ENCODE results near the gene FBXO5. TPM values are rescaled to one million over a fixed set of nuclear protein-coding genes. Genes with fewer than 3 reads are reported as not detected.
"Not testable (repeated sequence)": the region's sequence is repeated elsewhere in the genome, so short reads cannot be mapped to it uniquely, and the experiment has no call there.

The FBXO5 gene
- total RNA-seq, 1 donor from 2014 or later = 10.2 TPM

DNA sequence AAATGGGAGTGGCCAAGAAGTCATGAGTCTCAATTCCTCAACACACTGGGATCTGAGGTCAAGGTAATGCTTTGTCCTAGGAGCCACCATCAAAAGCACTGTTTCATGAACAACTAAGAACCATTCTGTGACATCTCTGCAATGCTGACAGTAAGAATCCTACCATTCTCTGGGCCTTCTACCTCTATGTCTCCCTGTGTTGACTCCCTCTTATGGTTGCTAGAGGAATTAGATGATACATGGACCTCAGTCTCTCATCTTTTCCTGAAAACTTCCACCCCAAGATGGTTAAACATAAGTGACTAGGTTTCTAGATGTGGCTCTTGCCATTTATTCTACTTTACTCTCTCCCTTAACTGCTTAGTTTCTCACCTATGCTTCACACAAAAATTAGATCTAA, 10.6 kb upstream of the FBXO5 start:
- no peak for DNase-seq (ENCODE audit: extremely low read depth, low read depth, low spot score)

DNA sequence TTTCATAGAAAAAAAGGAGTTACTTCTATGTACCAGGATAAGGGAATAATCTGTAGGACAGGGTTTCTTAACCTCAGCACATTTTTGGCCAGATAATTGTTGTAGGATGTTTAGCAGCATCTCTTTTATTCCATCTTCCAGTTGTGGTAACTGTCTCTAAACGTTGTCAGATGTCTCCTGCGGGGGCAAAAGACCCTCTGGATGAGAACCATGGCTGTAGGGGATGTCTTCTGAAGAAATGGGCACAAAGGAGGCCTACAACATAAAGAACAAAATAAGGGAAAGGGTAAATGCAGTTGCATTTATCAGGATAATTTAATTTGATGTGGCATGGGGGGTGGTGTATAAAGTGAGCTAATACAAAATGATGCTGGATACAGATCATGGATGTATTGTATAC, 4.1 kb upstream of the FBXO5 start:
- no peak for DNase-seq (ENCODE audit: extremely low read depth, low read depth, low spot score)

DNA sequence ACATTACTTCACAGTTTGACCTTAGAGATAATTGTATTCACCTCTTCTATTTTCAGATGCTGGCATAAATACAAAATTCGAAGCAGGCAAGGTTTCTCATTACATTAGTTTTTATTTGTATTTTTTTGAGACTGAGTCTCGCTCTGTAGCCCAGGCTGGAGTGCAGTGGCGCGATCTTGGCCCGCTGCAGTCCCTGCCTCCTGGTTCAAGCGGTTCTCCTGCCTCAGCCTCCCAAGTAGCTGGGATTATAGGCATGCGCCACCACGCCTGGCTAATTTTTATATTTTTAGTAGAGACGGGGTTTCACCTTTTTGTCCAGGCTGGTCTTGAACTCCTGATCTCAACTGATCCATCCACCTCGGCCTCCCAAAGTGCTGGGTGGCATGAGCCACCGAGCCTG, 2.5 kb upstream of the FBXO5 start:
- DNase-seq (ENCODE audit: extremely low read depth, low read depth, low spot score) = not testable (repeated sequence)

DNA sequence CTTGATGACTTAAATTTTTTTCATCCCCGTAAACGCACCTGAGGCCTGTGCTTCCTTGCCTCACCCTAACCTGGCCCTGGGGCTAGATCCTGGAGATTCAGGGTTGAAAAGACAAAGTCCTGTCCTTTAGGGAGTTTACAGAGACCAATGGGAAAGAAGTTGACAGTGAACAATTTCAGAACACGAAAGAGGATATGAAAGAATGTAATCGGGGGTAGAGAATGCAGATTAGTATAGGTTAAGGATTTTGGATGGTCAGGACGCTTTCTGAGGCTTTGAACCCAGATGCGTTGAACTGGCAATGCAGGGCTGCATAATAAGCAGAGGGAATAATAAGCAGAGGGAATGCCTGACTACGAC, 1.7 kb upstream of the FBXO5 start:
- DNase-seq (ENCODE audit: extremely low read depth, low read depth, low spot score) = no peak

DNA sequence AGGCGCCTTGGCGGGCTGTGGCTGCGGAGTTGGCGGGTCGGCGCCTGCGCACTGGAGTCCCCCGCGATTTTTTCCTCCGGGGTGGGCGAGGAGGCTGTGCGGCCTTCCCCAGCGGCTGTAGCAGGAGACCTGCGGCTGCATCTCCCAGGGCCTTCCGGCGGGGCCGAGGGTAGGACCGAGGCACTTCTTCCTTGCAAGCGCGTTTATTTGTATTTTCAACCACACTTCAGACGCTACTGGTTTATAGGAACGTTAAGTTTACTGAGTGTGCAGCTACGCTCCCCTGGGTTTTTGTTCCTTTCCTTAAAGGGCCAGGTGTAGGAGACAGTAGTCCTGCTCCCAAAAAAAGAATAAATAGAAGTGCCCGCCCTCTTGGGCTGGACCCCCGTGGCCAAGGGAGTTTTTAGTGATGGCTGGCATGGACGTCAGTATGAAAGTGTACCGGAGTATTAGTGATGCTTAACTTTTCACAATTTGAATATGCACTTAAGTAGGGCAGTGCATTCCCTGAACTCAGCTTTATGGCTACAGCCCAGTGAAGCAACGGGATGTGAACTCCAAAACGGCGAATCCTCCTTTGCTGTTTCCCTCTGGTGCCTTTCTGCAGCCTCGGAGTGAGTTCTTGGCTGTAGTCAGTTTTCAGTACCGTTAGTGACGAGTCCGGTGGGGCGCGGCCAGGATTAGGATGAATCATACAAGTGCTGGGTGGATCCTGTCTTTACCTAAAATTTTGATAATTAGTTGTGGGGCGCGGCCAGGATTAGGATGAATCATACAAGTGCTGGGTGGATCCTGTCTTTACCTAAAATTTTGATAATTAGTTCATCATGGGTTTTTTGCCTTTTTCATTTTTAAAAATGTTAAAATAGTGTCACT, 1.0 kb upstream of the FBXO5 start:
- no peak for DNase-seq (ENCODE audit: extremely low read depth, low read depth, low spot score)

DNA sequence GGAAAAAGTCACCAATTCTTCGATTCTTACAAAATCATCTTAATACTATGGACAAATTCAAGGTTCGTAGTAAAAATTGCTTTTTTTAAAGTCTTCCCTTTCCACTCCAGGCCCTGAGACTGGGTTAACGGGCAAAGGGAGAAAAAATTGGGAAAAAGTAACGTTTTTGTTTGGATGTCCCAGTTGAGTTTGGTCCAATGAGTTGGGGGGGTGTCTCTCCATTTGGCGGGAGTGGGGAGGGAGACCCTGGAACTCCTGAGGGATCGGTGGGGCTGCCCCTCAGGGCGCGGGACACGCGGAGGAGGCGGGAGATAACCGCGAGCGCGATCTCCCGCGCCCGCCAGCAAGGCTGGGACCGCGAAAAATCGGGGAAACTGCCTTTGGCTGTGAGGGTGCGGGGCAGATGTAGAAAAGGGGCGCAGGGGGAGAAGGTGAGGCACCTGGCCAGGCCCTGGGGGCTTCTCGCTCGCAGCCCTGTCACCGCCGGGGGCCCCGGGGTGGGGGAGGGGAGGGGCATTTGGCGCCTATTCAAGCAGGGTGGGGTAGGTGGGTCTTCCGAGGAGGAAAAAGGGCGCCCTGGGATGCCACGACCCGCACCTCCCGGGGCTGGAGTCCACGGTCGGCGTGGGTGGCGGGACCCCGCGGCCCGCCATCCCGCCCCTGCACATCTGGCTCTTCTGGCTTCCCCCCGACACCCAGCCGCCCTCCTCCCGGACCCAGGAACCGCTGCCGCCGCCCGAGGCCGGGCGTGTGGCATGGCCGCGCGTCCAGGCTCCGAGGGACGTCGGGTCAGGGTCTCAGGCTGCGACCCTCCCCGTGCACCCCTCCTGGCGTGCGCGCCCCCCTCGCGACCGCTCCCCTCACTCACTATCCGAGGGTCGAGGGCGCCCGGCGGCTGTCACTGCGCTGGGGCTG, 595 bp downstream of the FBXO5 start:
- DNase-seq (ENCODE audit: extremely low read depth, low read depth, low spot score) = no peak

DNA sequence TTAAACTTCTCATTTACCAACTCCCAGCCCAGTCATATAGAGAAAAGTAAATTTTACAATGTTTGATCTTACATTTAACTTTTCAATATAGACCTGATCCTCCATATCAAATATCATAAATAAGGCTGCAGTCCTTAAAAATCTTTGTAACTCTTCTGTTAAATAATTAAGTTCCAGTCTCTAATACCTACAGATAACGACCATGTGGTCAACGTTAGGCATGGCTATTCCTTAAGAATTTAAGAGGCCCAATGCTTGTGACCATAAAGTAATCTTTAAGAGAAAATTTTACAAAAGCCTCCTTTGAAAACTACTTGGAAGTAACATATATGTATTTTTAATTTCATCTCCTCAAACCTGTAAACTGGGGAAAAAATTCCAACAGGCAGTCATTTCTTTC, 1.6 kb downstream of the FBXO5 start:
- DNase-seq (ENCODE audit: extremely low read depth, low read depth, low spot score) = no peak

DNA sequence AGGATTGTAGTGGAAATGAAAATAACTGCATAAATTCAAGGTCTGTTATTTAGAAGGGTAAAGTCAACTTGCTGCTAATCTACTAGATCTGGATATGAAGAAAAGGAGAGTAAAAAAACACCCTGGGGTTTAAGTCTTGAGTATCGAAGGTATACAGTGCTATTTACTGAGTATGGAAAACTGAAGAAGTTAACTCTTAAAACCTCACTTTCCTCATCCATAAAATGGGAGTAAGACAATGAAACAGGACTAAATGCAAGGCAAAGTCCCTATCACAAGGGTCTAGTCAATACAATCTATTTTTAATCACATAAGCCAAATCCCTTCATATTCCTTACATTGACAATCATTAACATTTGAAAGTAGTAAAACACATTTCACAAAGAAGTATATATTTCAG, 2.2 kb downstream of the FBXO5 start:
- DNase-seq (ENCODE audit: extremely low read depth, low read depth, low spot score) = no peak

DNA sequence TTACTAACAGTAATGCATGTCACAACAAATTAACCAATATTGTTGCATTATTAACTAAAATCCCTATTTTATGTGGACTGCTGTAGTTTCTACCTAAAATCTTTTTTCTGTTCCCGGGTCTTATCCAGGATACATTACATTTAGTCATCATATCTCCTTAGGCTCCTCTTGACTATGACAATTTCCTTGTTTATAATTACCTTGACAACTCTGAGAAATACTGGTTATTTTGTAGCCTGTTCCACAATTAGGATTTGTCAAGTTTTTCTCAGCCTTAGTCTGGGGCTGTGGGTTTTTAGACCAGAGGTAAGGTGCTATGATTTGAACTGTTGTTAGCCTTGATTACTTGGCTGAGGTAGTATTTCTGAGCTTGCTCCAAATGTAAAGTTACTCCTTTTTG, 3.7 kb downstream of the FBXO5 start:
- DNase-seq (ENCODE audit: extremely low read depth, low read depth, low spot score) = no peak

DNA sequence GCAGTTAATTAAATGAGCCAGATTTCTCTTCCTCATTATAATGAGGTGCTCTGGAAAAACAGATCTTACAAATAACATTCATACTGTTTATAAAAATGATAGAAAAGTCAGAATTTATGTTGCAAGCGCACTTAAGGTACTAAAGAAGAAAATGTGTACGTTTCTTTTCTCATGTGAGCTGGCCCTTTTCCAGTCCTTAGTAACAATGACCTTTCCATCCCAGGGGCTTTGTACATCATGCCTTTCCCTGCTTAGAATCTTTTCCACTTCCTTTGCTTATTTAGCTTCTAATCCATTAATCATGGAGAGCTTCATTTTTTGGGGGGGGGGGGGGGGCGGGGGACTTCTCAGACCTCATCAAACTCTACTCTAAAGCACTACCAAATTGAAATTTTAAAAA, 4.8 kb downstream of the FBXO5 start:
- no peak for DNase-seq (ENCODE audit: extremely low read depth, low read depth, low spot score)

DNA sequence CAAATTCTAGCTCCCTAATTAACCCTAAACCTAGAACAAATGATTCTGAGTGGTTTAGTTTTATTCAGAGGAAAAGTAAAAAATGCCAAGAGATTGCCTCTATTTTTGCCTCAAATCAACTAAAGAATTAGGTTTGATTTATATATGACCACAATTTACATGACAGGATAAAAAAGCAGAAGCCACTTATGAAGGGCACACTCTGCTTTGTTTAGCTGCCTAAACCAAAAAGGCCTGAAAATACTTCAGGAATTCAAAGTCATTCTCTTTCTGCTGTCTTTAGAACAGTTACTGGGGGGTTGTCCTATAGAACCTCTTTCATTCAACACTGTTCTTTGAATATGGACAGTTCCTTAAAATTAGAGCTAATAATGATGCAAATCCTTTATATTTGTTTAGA, 5.3 kb downstream of the FBXO5 start:
- DNase-seq (ENCODE audit: extremely low read depth, low read depth, low spot score) = no peak

DNA sequence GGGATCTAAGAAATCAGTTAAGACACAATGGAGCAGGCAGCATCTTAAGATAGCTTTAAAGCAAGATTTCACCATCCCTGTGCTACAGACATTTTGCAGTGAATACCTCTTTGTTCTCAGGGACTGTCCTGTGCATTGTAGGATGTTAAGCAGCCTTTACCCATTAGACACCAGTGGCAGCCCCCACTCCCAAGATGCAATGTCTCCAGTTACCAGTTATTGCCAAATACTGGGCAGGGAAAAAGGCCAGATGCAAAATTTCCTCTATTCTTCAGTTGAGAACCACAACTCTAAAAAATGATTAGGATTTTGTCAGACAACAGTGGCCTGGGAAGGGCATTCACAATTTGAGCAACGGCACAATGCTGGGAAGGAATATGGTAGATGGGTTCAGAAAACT, 6.1 kb downstream of the FBXO5 start:
- DNase-seq (ENCODE audit: extremely low read depth, low read depth, low spot score) = no peak

DNA sequence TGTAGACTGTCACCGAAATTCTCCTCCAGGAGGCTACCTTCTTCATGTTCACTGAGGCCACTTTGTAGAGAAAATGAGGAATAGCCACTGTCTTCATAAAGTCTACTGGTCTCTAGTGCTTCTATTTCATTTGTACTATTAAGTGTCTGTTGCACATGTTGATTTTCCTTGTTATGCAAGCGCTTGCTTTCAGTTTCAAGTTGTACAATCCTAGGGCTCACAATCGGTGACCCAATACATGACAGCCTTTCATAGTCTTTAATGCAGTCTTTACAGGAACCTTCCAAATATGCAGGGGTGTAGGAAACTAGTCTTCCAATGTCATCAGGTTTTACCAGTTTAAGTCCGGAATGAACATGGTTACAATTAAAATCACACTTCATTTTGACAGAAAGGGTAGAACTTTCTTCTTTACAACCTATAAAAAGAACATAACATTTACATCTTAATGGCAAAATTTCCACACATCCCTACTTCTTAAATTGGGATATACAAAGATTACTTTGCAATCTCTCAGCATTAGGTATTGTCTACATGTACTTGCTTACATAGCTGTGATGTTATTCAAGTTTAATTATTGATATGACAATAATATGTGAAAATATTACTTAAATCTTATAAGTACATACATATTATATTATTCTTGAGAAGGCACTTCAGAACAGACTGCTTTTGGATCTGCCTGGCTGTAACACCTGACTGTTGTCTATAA, 7.5 kb downstream of the FBXO5 start:
- no peak for DNase-seq (ENCODE audit: extremely low read depth, low read depth, low spot score)

DNA sequence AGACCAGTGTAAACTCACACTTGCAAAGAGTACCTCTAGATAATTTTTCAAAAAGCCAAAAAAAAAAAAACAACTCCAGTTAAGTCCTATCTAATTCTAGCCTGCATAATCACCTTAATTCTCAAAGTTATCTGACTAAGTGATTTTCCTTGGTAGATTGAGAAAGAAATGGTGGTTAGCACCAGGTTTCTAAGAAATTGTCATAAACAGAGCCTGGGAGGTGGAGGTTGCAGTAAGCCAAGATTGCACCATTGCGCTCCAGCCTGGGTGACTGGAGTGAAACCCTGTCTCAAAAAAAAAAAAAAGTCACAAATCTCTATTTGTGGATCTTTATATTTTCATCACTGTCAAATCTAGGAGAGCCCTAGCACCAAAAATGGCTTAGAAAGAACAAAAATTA, 8.9 kb downstream of the FBXO5 start:
- DNase-seq (ENCODE audit: extremely low read depth, low read depth, low spot score) = no peak

DNA sequence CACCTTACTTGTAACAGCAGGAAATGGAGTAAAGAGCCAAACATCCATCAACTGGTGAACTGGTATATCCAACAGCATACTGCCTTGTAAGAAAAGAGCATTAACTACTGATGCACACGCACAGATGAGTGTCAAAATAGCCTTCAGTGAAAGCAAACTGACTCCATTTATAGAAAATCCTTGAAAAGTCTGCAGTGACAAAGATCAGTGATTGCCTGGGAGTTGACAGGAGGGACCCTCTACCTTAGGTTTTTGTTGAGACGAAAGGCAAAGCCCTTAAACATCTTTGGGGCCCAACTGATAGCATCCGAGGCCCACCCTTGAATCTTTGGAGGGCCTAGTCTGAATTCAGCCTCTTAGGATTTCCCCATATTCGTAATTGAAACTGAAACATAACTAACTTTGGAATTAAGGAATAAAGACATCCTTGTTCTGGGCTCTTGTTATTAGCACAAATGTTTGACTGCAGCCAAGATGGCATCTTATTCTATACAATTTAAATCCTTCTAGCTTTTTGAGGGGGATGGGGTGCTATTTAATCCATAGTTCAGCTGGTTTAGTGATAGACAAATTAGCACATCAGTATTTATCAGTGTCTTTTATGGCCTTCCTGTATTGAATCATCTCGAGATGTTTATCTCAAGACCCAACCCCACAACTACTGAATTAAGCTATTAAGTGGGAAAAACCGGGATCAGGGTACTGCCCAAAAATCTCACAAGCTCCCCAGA, 13.0 kb downstream of the FBXO5 start:
- no peak for DNase-seq (ENCODE audit: extremely low read depth, low read depth, low spot score)

DNA sequence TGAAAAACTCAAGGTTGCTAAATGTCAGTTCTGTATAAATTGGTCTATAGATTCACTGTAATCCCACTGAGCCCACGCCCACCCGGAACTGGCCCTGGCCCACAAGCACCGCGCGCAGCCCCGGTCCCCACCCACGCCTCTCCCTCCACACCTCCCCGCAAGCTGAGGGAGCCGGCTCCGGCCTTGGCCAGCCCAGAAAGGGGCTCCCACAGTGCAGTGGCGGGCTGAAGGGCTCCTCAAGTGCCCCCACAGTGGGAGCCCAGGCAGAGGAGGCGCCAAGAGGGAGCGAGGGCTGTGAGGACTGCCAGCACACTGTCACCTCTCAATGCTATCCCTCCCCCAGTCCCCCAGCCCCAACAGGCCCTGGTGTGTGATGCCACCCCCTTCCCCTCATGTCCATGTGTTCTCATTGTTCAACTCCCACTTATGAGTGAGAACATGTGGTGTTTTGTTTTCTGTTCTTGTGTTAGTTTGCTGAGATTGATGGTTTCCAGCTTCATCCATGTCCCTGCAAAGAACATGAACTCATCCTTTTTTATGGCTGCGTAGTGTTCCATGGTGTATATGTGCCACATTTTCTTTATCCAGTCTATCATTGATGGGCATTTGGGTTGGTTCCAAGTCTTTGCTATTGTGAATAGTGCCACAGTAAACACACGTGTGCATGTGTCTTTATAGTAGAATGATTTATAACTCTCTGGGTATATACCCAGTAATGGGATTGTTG, 16.5 kb downstream of the FBXO5 start:
- DNase-seq (ENCODE audit: extremely low read depth, low read depth, low spot score) = not testable (repeated sequence)

DNA sequence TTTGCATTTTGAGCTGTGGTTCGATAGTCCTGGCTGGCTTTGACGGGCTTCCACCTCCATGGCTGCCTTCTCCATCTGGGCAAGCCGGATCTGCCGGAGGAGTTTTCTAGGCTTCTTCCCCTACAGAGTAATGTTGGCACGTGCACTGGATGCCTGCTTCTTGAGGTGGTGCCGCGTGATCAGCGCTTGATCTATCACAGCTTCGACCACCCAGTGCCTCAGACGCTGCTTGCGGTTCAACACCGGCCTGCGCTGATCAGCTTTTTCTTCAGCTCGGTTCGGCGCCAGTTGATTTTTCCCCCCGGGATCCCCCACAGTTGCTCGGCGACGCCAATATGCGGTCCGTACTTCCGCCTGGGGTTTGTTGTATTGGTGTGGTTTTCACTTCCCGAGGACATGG, 23.5 kb downstream of the FBXO5 start:
- no peak for DNase-seq (ENCODE audit: extremely low read depth, low read depth, low spot score)

DNA sequence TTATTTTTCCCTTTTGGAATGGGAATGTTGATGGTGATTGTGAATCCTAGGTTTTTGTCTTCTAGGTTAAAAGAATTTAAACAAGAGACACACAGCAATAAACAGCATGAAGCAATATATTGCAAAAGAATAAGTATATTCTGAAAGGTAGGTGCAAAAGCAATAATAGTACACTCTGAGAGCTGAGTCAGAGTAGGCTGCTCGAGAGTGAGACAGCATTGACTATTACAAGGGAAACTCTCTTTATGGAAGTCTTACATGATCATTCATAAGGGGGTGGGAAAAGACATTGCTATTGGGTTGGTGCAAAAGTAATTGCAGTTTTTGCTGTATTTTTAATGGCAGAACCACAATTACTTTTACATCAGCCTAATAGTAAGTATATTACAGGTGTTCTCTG, 25.0 kb downstream of the FBXO5 start:
- no peak for DNase-seq (ENCODE audit: extremely low read depth, low read depth, low spot score)

DNA sequence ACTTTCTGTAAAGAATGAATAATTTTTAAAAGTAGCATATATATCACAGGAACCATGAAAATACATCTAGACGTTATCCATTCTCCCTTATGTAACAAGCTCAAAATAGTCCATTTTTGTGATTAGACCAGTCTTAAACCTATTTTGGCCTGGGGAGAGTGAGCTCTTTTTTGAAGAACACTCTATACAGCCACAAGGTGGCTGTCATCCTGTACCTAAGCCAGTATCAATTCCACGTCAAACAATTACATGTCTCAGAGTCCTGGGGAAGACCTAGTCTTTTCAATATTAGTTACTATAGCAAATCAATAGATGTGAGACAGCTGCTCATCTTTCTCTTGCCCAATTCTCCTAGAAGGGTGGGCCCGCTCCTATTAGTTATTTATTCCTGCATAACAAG, 28.4 kb downstream of the FBXO5 start:
- no peak for DNase-seq (ENCODE audit: extremely low read depth, low read depth, low spot score)

Measured in glomerular endothelial cell (primary cell).